ENCODE measurements around the gene SYNC.

The SYNC gene

GRCh38 chr1:32702599-32703478, at the start of gene SYNC:
Gene SYNC (minus strand): TSS chr1:32702770. CDS start chr1:32702660, 110 bp downstream.
- in situ Hi-C loops (cut with MboI; ENCODE audit: low sequenced_read_pairs, unreplicated experiment), result no loop called here
- DNase-seq (ENCODE audit: low spot score), result peak; percentile 68
- no peak for TF ChIP-seq CTCF (IDR thresholded peaks at IDR 0.05; ENCODE audit: borderline replicate concordance, control extremely low read depth, extremely low read depth, insufficient read depth, missing control alignments)

- in situ Hi-C loops (cut with MboI; ENCODE audit: low sequenced_read_pairs, unreplicated experiment), result no loop called here
- no peak for DNase-seq (ENCODE audit: low spot score)
- no peak for TF ChIP-seq CTCF (IDR thresholded peaks at IDR 0.05; ENCODE audit: borderline replicate concordance, control extremely low read depth, extremely low read depth, insufficient read depth, missing control alignments)
These were observed 47.2 kb upstream of the SYNC start for GRCh38 chr1:32749771-32750170.

- no peak for TF ChIP-seq CTCF (IDR thresholded peaks at IDR 0.05; ENCODE audit: borderline replicate concordance, control extremely low read depth, extremely low read depth, insufficient read depth, missing control alignments)
- no peak for DNase-seq (ENCODE audit: low spot score)
- in situ Hi-C loops (cut with MboI; ENCODE audit: low sequenced_read_pairs, unreplicated experiment), result no loop called here
These were observed 46.8 kb upstream of the SYNC start for GRCh38 chr1:32749332-32749731.

GRCh38 chr1:32748926-32749325, 46.4 kb upstream of the SYNC start:
- no peak for DNase-seq (ENCODE audit: low spot score)
- TF ChIP-seq CTCF (IDR thresholded peaks at IDR 0.05; ENCODE audit: borderline replicate concordance, control extremely low read depth, extremely low read depth, insufficient read depth, missing control alignments), result no peak
- in situ Hi-C loops (cut with MboI; ENCODE audit: low sequenced_read_pairs, unreplicated experiment), result no loop called here

- in situ Hi-C loops (cut with MboI; ENCODE audit: low sequenced_read_pairs, unreplicated experiment), result no loop called here
- no peak for DNase-seq (ENCODE audit: low spot score)
- TF ChIP-seq CTCF (IDR thresholded peaks at IDR 0.05; ENCODE audit: borderline replicate concordance, control extremely low read depth, extremely low read depth, insufficient read depth, missing control alignments), result no peak
These were observed 45.8 kb upstream of the SYNC start for GRCh38 chr1:32748348-32748747.

GRCh38 chr1:32746130-32746529, 43.6 kb upstream of the SYNC start:
- TF ChIP-seq CTCF (IDR thresholded peaks at IDR 0.05; ENCODE audit: borderline replicate concordance, control extremely low read depth, extremely low read depth, insufficient read depth, missing control alignments), result no peak
- in situ Hi-C loops (cut with MboI; ENCODE audit: low sequenced_read_pairs, unreplicated experiment), result no loop called here
- no peak for DNase-seq (ENCODE audit: low spot score)

Measured in GM13976 (cell line).